GM12878 (cell line): Measurements from ENCODE around the gene GJA1. TPM values are rescaled to one million over a fixed set of nuclear protein-coding genes. Genes with fewer than 3 reads are reported as not detected.

ENCODE experiments used
- ATAC-seq: fragments of 200-7000 bp; cut with Tn5 transposase; 3 replicates; pipeline ENCODE4 v1.9.1; 2020; ENCODE audit warnings: mild to moderate bottlenecking, moderate library complexity
- BruUV-seq: library from RNA; stranded (reverse); fragments of 400-500 nt; replicated peaks from 2 replicates; lab custom pipeline; 2021; lab: Mats Ljungman, UMichigan
- CTCF ChIA-PET: fragments of 300-600 bp; sonication (Branson Sonifier 250); formaldehyde crosslinking; extraction: SDS; loops from one replicate; lab custom pipeline; 2021; ENCODE audit warnings: inconsistent platforms; lab: Yijun Ruan, JAX
- POLR2A ChIA-PET: fragments of 350-600 bp; formaldehyde crosslinking; extraction: SDS; loops from one replicate; lab custom pipeline; 2021; ENCODE audit warnings: inconsistent platforms; lab: Charles Lee
- RAD21 ChIA-PET: fragments of 300-600 bp; sonication (Branson Sonifier 250); formaldehyde crosslinking; loops from one replicate; lab custom pipeline; 2023; ENCODE audit warnings: antibody characterized with exemption; ENCODE audit not compliant: unreplicated experiment; lab: Charles Lee
- SMC1A ChIA-PET: fragments of 300-600 bp; sonication (Branson Sonifier 250); formaldehyde crosslinking; loops from one replicate; lab custom pipeline; 2023; ENCODE audit not compliant: unreplicated experiment, uncharacterized antibody; lab: Charles Lee
- DNase-seq: peaks from one replicate; pipeline ENCODE4 v3.0.0-alpha.2; 2011; ENCODE audit warnings: low read depth, low spot score
- FAIRE-seq: peaks from 3 replicates; lab custom pipeline; 2011; peaks lifted over from hg19 to GRCh38; lab: Jason Lieb, UNC
- H2AFZ ChIP-seq: 2 replicates; pipeline ENCODE4 v1.6.0; 2011; ENCODE audit warnings: low read depth, low read length, control low read depth; ENCODE audit not compliant: control insufficient read depth
- H3K27ac ChIP-seq: 2 replicates; pipeline ENCODE4 v1.5.1; 2011; ENCODE audit warnings: control low read depth; ENCODE audit not compliant: control insufficient read depth, insufficient read depth
- H3K27me3 ChIP-seq, 2 experiments: replicated peaks in 1 of 2; 2 replicates each; pipeline versions ENCODE4 v1.6.0 to v1.6.1; 2011; ENCODE audit warnings: low read length in 1 of 2; ENCODE audit not compliant: control insufficient read depth in 2 of 2, insufficient read depth in 2 of 2
- H3K36me3 ChIP-seq, 2 experiments: 2 replicates each; pipeline ENCODE4 v1.5.1; 2011; ENCODE audit warnings: low read length in 1 of 2; ENCODE audit not compliant: control insufficient read depth in 2 of 2, insufficient read depth in 2 of 2
- H3K4me1 ChIP-seq: 2 replicates; pipeline ENCODE4 v1.6.1; 2011; ENCODE audit warnings: mild to moderate bottlenecking, low read length, moderate library complexity, mixed read lengths; ENCODE audit not compliant: control insufficient read depth, insufficient read depth
- H3K4me2 ChIP-seq: 2 replicates; pipeline ENCODE4 v1.6.0; 2011; ENCODE audit warnings: control low read depth; ENCODE audit not compliant: control insufficient read depth, insufficient read depth
- H3K4me3 ChIP-seq: fragments of 200-600 bp; sonication (generic); 2 replicates; pipeline ENCODE4 v1.5.1; 2016
- H3K79me2 ChIP-seq: 2 replicates; pipeline ENCODE4 v1.6.0; 2011; ENCODE audit warnings: low read length; ENCODE audit not compliant: control insufficient read depth, insufficient read depth
- H3K9ac ChIP-seq: 2 replicates; pipeline ENCODE4 v1.8.0; 2011; ENCODE audit warnings: low read length, control low read depth, mixed read lengths; ENCODE audit not compliant: control insufficient read depth, insufficient read depth
- H3K9me3 ChIP-seq: replicated peaks from 3 replicates; pipeline ENCODE4 v1.5.1; 2011; ENCODE audit warnings: mild to moderate bottlenecking, low read length; ENCODE audit not compliant: control insufficient read depth, insufficient read depth
- H4K20me1 ChIP-seq: 2 replicates; pipeline ENCODE4 v1.6.0; 2011; ENCODE audit not compliant: control insufficient read depth, insufficient read depth
- E2F8 ChIP-seq: fragments of 450-650 bp; IDR thresholded peaks from 2 replicates; pipeline ENCODE4 v1.6.1; 2018; ENCODE audit warnings: mild to moderate bottlenecking, low read depth, moderate library complexity; ENCODE audit not compliant: partially characterized antibody
- GABPA ChIP-seq: IDR thresholded peaks from 2 replicates; pipeline ENCODE4 v1.6.1; 2014; ENCODE audit warnings: antibody characterized with exemption, low read depth, mild to moderate bottlenecking, inconsistent platforms
- HCFC1 ChIP-seq: fragments of 150-350 bp; IDR thresholded peaks from 2 replicates; pipeline ENCODE4 v1.6.1; 2014; ENCODE audit warnings: low read length
- KDM1A ChIP-seq: fragments of 200-600 bp; sonication (generic); IDR thresholded peaks from 2 replicates; pipeline ENCODE4 v1.6.1; 2016; ENCODE audit warnings: borderline replicate concordance
- KLF5 ChIP-seq: fragments of 450-650 bp; IDR thresholded peaks from 2 replicates; pipeline ENCODE4 v1.6.1; 2014; ENCODE audit warnings: mild to moderate bottlenecking; ENCODE audit not compliant: partially characterized antibody
- LARP7 ChIP-seq: fragments of 450-650 bp; IDR thresholded peaks from 2 replicates; pipeline ENCODE4 v1.6.1; 2017; ENCODE audit warnings: mild to moderate bottlenecking
- NFIC ChIP-seq: IDR thresholded peaks from 2 replicates; pipeline ENCODE4 v1.6.1; 2012; ENCODE audit warnings: low read depth, mild to moderate bottlenecking, inconsistent platforms, low read length, moderate library complexity
- NR2C2 ChIP-seq: IDR thresholded peaks from 2 replicates; pipeline ENCODE4 v1.6.1; 2011; ENCODE audit warnings: borderline replicate concordance, low read depth; ENCODE audit not compliant: control insufficient read depth, insufficient read length
- PAX8 ChIP-seq: fragments of 450-650 bp; IDR thresholded peaks from 2 replicates; pipeline ENCODE4 v1.6.1; 2017; ENCODE audit warnings: mild to moderate bottlenecking, moderate library complexity
- RB1 ChIP-seq: fragments of 450-650 bp; formaldehyde crosslinking; IDR thresholded peaks from 2 replicates; pipeline ENCODE4 v1.6.1; 2017; ENCODE audit warnings: mild to moderate bottlenecking, borderline replicate concordance
- RCOR1 ChIP-seq: conservative IDR thresholded peaks from 2 replicates; pipeline ENCODE4 v1.6.1; 2012; ENCODE audit warnings: low read depth, low read length, improper control_type of control experiment
- RELA ChIP-seq: fragments of 450-650 bp; IDR thresholded peaks from 2 replicates; pipeline ENCODE4 v1.8.0; 2014; ENCODE audit warnings: borderline replicate concordance; ENCODE audit not compliant: partially characterized antibody
- SMARCA5 ChIP-seq: fragments of 450-650 bp; IDR thresholded peaks from 2 replicates; pipeline ENCODE4 v1.6.1; 2017; ENCODE audit warnings: mild to moderate bottlenecking
- TCF12 ChIP-seq: IDR thresholded peaks from 2 replicates; pipeline ENCODE4 v1.6.1; 2011; ENCODE audit warnings: low read depth, mild to moderate bottlenecking, low read length
- ZNF274 ChIP-seq: IDR thresholded peaks from one replicate; pipeline ENCODE4 v1.8.0; 2011; ENCODE audit not compliant: insufficient read length, insufficient read depth
- WGBS: methylation state at CpG from one replicate; pipeline ENCODE4 v1.1.6; 2016; ENCODE audit warnings: low lambda C conversion rate; ENCODE audit not compliant: insufficient replicate concordance, insufficient coverage; ENCODE audit errors: missing lambda C conversion rate; 5-methylcytosine and 5-hydroxymethylcytosine counted together
- in situ Hi-C: fragments of 300-500 bp; cut with MboI; formaldehyde crosslinking; loops from 9 replicates; pipeline ENCODE4 v1.14.3; 2018; ENCODE audit warnings: mixed read lengths
- intact Hi-C: fragments of 100-400 bp; cut with micrococcal nuclease; formaldehyde crosslinking; loops from one replicate; pipeline ENCODE4 v1.14.2; 2022; ENCODE audit not compliant: unreplicated experiment
- polyA plus RNA-seq, 11 experiments: library from polyadenylated mRNA; depleted of rRNA in 4 of 11; unstranded in 6 of 11; stranded (reverse) in 5 of 11; fragments of >200 nt; fragmentation: Nextera tagmentation in 4 of 11; fragmentation: Illumina TruSeq in 1 of 11; extraction: Ambion mirVana in 4 of 11; extraction: Trizol in 1 of 11; gene quantifications; 1 replicate in 1 of 11; 2 replicates in 10 of 11; pipeline versions ENCODE4 v1.2.1 to v1.2.3, GENCODE V29; 2011 to 2016; ENCODE audit warnings: inconsistent platforms in 2 of 11, missing spikeins in 2 of 11, low read depth in 1 of 11
- total RNA-seq, 4 experiments: library from RNA; depleted of rRNA in 3 of 4; stranded (reverse); fragments of >200 nt in 3 of 4; fragmentation: Illumina TruSeq in 1 of 4; extraction: Trizol in 1 of 4; gene quantifications; 2 replicates each; pipeline versions ENCODE4 v1.2.1 to v1.2.3, GENCODE V29; 2013 to 2021
- TF ChIP-seq, protein P1 (sequence below): IDR thresholded peaks from 2 replicates; pipeline ENCODE4 v1.6.1; 2011; ENCODE audit warnings: mild to moderate bottlenecking, low read depth, low read length, moderate library complexity; ENCODE audit not compliant: insufficient replicate concordance

GJA1 gene
- total and polyA plus RNA-seq, 10 of the 15 experiments (the other 5 are each of a cell fraction or from before 2014, with no cell fraction given) = 0.11 to 0.69 (median 0.11) TPM; not detected in 7

DNA sequence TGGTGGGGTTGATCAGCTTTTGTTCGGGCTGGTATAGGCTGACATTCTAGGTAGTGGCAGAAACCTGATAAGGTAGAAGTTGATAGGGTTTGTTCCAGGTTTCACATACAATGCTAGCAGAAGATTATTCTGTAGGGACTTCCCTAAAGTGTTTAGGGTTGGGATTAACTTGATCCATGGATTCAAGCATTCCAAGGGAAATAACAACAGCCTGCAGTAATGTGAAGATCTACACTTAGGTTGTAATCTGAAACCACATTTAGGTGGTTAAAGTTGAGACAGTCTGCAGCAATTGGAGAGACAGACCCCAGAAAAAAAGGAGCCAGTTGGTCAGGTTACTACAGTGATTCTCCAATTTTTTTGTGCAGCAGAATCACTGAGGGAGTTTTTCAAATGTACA, 56.1 kb downstream of the GJA1 start:
- Histone ChIP-seq H3K4me1 (no peaks in the 10 kb centered on the region), H2AFZ (no peak overlapping the region), H3K9ac (no peak overlapping the region), H3K4me2 (no peak overlapping the region), H3K4me3 (no peak overlapping the region), H3K79me2 (no peaks in the 10 kb centered on the region), H3K27me3 (no peaks in the 10 kb centered on the region), H4K20me1 (no peaks in the 10 kb centered on the region), H3K9me3 (no peaks in the 10 kb centered on the region), H3K36me3 (no peaks in the 10 kb centered on the region), H3K27ac (no peak overlapping the region)
- ChIA-PET SMC1A (no interaction called here), POLR2A (no interaction called here), CTCF (no interaction called here), RAD21 (no interaction called here)
- DNase-seq = no peak
- TF ChIP-seq RCOR1 (no peak), RB1 (no peak), KDM1A (no peak), TCF12 (no peak), GABPA (no peak), SMARCA5 (no peak), E2F8 (no peak), PAX8 (no peak), ZNF274 (no peak), NR2C2 (no peak), RELA (no peak), NFIC (no peak), HCFC1 (no peak), LARP7 (no peak), KLF5 (no peak)
- TF ChIP-seq, protein P1, sequence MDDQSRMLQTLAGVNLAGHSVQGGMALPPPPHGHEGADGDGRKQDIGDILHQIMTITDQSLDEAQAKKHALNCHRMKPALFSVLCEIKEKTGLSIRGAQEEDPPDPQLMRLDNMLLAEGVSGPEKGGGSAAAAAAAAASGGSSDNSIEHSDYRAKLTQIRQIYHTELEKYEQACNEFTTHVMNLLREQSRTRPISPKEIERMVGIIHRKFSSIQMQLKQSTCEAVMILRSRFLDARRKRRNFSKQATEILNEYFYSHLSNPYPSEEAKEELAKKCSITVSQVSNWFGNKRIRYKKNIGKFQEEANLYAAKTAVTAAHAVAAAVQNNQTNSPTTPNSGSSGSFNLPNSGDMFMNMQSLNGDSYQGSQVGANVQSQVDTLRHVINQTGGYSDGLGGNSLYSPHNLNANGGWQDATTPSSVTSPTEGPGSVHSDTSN = no peak
- WGBS = 0% methylated on average over 1 of the region's 1 CpG
- intact Hi-C loops (no loop called here), in situ Hi-C loops (no loop called here)
- no peak for ATAC-seq
- BruUV-seq = no TSS peak
- no peak for FAIRE-seq
